Endometrium (tissue), 2 donors: Measurements from ENCODE around the gene FASTKD1.

ENCODE experiments used
- FAIRE-seq: peaks from 2 replicates; lab custom pipeline; 2012; peaks lifted over from hg19 to GRCh38; lab: Jason Lieb, UNC
- donor health status: control.
- donor health status: control.

FASTKD1 gene

GRCh38 chr2:169507698-169508097 is 66.0 kb downstream of the FASTKD1 start:
- FAIRE-seq = peak; percentile 41

- FAIRE-seq = no peak
Observed at GRCh38 chr2:169504651-169505050, 69.0 kb downstream of the FASTKD1 start.

GRCh38 chr2:169495310-169495928 is 78.2 kb downstream of the FASTKD1 start:
- no peak for FAIRE-seq

GRCh38 chr2:169493360-169493759 is 80.3 kb downstream of the FASTKD1 start:
- FAIRE-seq = no peak

GRCh38 chr2:169491378-169491777 is 82.3 kb downstream of the FASTKD1 start:
- FAIRE-seq = no peak

GRCh38 chr2:169490834-169491233 is 82.8 kb downstream of the FASTKD1 start:
- FAIRE-seq = no peak

- FAIRE-seq = no peak
Observed at GRCh38 chr2:169486487-169486886, 87.2 kb downstream of the FASTKD1 start.

- FAIRE-seq = no peak
Observed at GRCh38 chr2:169485650-169486138, 88.0 kb downstream of the FASTKD1 start.

GRCh38 chr2:169480079-169480465 is 93.6 kb downstream of the FASTKD1 start:
- FAIRE-seq = no peak
